Osteoblast (primary cell): Measurements from ENCODE around the gene MEP1B. TPM values are rescaled to one million over a fixed set of nuclear protein-coding genes. Genes with fewer than 3 reads are reported as not detected.
"Not testable (repeated sequence)": the region's sequence is repeated elsewhere in the genome, so short reads cannot be mapped to it uniquely, and the experiment has no call there.

Source experiments
- DNase-seq: peaks from one replicate; pipeline ENCODE4 v3.0.0; 2011; ENCODE audit warnings: low spot score, mixed read lengths; ENCODE audit not compliant: insufficient read length; ENCODE audit errors: missing footprints
- H2AFZ ChIP-seq: 2 replicates; pipeline ENCODE4 v1.6.0; 2011; ENCODE audit warnings: mild to moderate bottlenecking, low read length
- H3K27ac ChIP-seq: 2 replicates; pipeline ENCODE4 v1.5.1; 2011; ENCODE audit warnings: mild to moderate bottlenecking, low read depth, low read length, moderate library complexity
- H3K27me3 ChIP-seq: 2 replicates; pipeline ENCODE4 v1.6.0; 2012; ENCODE audit warnings: mild to moderate bottlenecking, control low read depth, inconsistent platforms, low read length, moderate library complexity; ENCODE audit not compliant: insufficient read depth
- H3K36me3 ChIP-seq: 2 replicates; pipeline ENCODE4 v1.5.1; 2011; ENCODE audit warnings: mild to moderate bottlenecking, low read length, control low read depth, moderate library complexity; ENCODE audit not compliant: insufficient read depth
- H3K4me1 ChIP-seq: 2 replicates; pipeline ENCODE4 v1.5.1; 2011; ENCODE audit warnings: mild to moderate bottlenecking, low read length, control low read depth, moderate library complexity; ENCODE audit not compliant: insufficient read depth
- H3K4me2 ChIP-seq: 2 replicates; pipeline ENCODE4 v1.6.0; 2011; ENCODE audit warnings: mild to moderate bottlenecking, low read length; ENCODE audit not compliant: insufficient read depth
- H3K4me3 ChIP-seq: fragments of 200-600 bp; sonication (generic); 3 replicates; pipeline ENCODE4 v1.5.1; 2012; ENCODE audit warnings: mild to moderate bottlenecking, low read length, inconsistent platforms; ENCODE audit not compliant: insufficient read depth
- H3K79me2 ChIP-seq: 2 replicates; pipeline ENCODE4 v1.6.0; 2012; ENCODE audit warnings: mild to moderate bottlenecking, low read length, control low read depth, inconsistent platforms; ENCODE audit not compliant: insufficient read depth
- H3K9me3 ChIP-seq: 2 replicates; pipeline ENCODE4 v1.5.1; 2011; ENCODE audit warnings: low read depth, low read length, control low read depth
- H4K20me1 ChIP-seq: 2 replicates; pipeline ENCODE4 v1.6.0; 2012; ENCODE audit warnings: mild to moderate bottlenecking, low read length, control low read depth; ENCODE audit not compliant: insufficient read depth
- total RNA-seq: library from RNA; depleted of rRNA; stranded (reverse); fragments of >200 nt; gene quantifications from 2 replicates; pipeline ENCODE4 v1.2.3, GENCODE V29; 2012
- TF ChIP-seq, protein P1 (sequence below): IDR thresholded peaks from 2 replicates; pipeline ENCODE4 v1.5.1; 2011; ENCODE audit warnings: mild to moderate bottlenecking, low read depth, low read length, moderate library complexity; ENCODE audit errors: extremely low read depth

Gene MEP1B
- total RNA-seq, 1 donor: not detected

GRCh38 chr18:32167980-32168730 is 21.7 kb upstream of the MEP1B start:
- H3K9me3 ChIP-seq: no peaks in the 10 kb centered on the region
- no peaks in the 10 kb centered on the region for H4K20me1 ChIP-seq
- no peaks in the 10 kb centered on the region for H3K79me2 ChIP-seq
- no peak overlapping the region for H3K4me2 ChIP-seq
- no peak overlapping the region for H3K27ac ChIP-seq
- TF ChIP-seq, protein P1, sequence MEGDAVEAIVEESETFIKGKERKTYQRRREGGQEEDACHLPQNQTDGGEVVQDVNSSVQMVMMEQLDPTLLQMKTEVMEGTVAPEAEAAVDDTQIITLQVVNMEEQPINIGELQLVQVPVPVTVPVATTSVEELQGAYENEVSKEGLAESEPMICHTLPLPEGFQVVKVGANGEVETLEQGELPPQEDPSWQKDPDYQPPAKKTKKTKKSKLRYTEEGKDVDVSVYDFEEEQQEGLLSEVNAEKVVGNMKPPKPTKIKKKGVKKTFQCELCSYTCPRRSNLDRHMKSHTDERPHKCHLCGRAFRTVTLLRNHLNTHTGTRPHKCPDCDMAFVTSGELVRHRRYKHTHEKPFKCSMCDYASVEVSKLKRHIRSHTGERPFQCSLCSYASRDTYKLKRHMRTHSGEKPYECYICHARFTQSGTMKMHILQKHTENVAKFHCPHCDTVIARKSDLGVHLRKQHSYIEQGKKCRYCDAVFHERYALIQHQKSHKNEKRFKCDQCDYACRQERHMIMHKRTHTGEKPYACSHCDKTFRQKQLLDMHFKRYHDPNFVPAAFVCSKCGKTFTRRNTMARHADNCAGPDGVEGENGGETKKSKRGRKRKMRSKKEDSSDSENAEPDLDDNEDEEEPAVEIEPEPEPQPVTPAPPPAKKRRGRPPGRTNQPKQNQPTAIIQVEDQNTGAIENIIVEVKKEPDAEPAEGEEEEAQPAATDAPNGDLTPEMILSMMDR: no peak
- no peaks in the 10 kb centered on the region for H3K36me3 ChIP-seq
- H3K4me3 ChIP-seq: no peak overlapping the region
- no peaks in the 10 kb centered on the region for H3K27me3 ChIP-seq
- no peaks in the 10 kb centered on the region for H3K4me1 ChIP-seq
- DNase-seq: no peak
- H2AFZ ChIP-seq: no peak overlapping the region

- no peaks in the 10 kb centered on the region for H3K36me3 ChIP-seq
- TF ChIP-seq, protein P1: no peak
- no peaks in the 10 kb centered on the region for H3K79me2 ChIP-seq
- no peaks in the 10 kb centered on the region for H3K9me3 ChIP-seq
- no peak overlapping the region for H2AFZ ChIP-seq
- no peak overlapping the region for H3K4me2 ChIP-seq
- H3K4me1 ChIP-seq: no peaks in the 10 kb centered on the region
- no peak overlapping the region for H3K27ac ChIP-seq
- H3K4me3 ChIP-seq: no peak overlapping the region
- no peak for DNase-seq
- H4K20me1 ChIP-seq: no peaks in the 10 kb centered on the region
- H3K27me3 ChIP-seq: no peaks in the 10 kb centered on the region
Measured at GRCh38 chr18:32173654-32174053, 16.2 kb upstream of the MEP1B start.

DNA sequence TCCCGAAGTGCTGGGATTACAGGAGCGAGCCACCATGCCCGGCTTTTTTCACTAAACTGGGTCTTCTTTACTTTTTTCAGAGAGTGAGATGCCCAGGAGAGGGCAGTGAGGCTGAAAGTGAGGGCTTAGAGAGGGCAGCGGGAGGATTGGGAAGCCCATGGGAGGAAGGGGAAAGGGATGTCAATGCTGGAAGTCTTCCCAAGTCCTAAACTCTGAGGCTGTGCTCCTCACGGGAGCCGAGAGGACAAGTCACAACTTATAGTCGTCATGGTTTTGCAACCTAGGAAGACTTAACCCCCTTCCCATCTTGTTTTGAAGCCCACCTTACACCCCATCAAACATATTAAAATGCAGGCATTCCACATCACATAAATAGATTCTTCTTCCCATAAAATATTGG is 15.1 kb upstream of the MEP1B start:
- no peaks in the 10 kb centered on the region for H3K9me3 ChIP-seq
- TF ChIP-seq, protein P1: no peak
- H3K27ac ChIP-seq: no peak overlapping the region
- no peak overlapping the region for H3K4me3 ChIP-seq
- no peak for DNase-seq
- no peaks in the 10 kb centered on the region for H3K4me1 ChIP-seq
- H2AFZ ChIP-seq: no peak overlapping the region
- no peaks in the 10 kb centered on the region for H3K36me3 ChIP-seq
- H3K4me2 ChIP-seq: no peak overlapping the region
- H3K79me2 ChIP-seq: no peaks in the 10 kb centered on the region
- H3K27me3 ChIP-seq: no peaks in the 10 kb centered on the region
- H4K20me1 ChIP-seq: no peaks in the 10 kb centered on the region

- no peaks in the 10 kb centered on the region for H3K4me1 ChIP-seq
Measured at GRCh38 chr18:32175265-32175664, 14.6 kb upstream of the MEP1B start.

GRCh38 chr18:32176745-32177144 is 13.1 kb upstream of the MEP1B start:
- H4K20me1 ChIP-seq, H2AFZ ChIP-seq, DNase-seq, H3K4me2 ChIP-seq, H3K4me1 ChIP-seq, H3K27ac ChIP-seq, H3K79me2 ChIP-seq, H3K4me3 ChIP-seq, H3K36me3 ChIP-seq, H3K9me3 ChIP-seq, H3K27me3 ChIP-seq: not testable (repeated sequence)

More at GRCh38 chr18:32175265-32175664, 14.6 kb upstream of the MEP1B start:
- Histone ChIP-seq H3K36me3 (no peaks in the 10 kb centered on the region), H3K4me2 (no peak overlapping the region), H3K4me3 (no peak overlapping the region), H3K27ac (no peak overlapping the region), H3K27me3 (no peaks in the 10 kb centered on the region), H3K9me3 (no peaks in the 10 kb centered on the region), H4K20me1 (no peaks in the 10 kb centered on the region), H2AFZ (no peak overlapping the region), H3K79me2 (no peaks in the 10 kb centered on the region)
- DNase-seq: no peak
- TF ChIP-seq, protein P1: no peak
